ENCODE data around the gene MYO1C.

- TF ChIP-seq, protein P1, sequence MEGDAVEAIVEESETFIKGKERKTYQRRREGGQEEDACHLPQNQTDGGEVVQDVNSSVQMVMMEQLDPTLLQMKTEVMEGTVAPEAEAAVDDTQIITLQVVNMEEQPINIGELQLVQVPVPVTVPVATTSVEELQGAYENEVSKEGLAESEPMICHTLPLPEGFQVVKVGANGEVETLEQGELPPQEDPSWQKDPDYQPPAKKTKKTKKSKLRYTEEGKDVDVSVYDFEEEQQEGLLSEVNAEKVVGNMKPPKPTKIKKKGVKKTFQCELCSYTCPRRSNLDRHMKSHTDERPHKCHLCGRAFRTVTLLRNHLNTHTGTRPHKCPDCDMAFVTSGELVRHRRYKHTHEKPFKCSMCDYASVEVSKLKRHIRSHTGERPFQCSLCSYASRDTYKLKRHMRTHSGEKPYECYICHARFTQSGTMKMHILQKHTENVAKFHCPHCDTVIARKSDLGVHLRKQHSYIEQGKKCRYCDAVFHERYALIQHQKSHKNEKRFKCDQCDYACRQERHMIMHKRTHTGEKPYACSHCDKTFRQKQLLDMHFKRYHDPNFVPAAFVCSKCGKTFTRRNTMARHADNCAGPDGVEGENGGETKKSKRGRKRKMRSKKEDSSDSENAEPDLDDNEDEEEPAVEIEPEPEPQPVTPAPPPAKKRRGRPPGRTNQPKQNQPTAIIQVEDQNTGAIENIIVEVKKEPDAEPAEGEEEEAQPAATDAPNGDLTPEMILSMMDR (IDR thresholded peaks at IDR 0.05; ENCODE audit: low read depth, low read length) = no peak
- TF ChIP-seq EZH2phosphoT487 (IDR thresholded peaks at IDR 0.05; ENCODE audit: low read depth) = no peak
These were observed 2.3 kb upstream of the MYO1C start for GRCh38 chr17:1494736-1495253.
